H1 (cell line): Measurements from ENCODE around the gene TAAR9. TPM values are rescaled to one million over a fixed set of nuclear protein-coding genes. Genes with fewer than 3 reads are reported as not detected.

Experiments used
- CBX5 ChIP-seq: fragments of 300-800, 300-1000 bp; sonication (generic); IDR thresholded peaks from 2 replicates; pipeline ENCODE4 v1.7.1; 2016; ENCODE audit warnings: antibody characterized with exemption, low read length, low read depth
- POLR2A ChIP-seq, 2 experiments: IDR thresholded peaks; 1 replicate in 1 of 2; 2 replicates in 1 of 2; pipeline ENCODE4 v1.6.1; 2011; ENCODE audit warnings: low read depth in 2 of 2, low read length in 2 of 2, mild to moderate bottlenecking in 2 of 2; ENCODE audit errors: control extremely low read depth in 1 of 2
- SP1 ChIP-seq: IDR thresholded peaks from 2 replicates; pipeline ENCODE4 v1.6.1; 2011; ENCODE audit warnings: low read depth, low read length
- TBP ChIP-seq: IDR thresholded peaks from 2 replicates; pipeline ENCODE4 v1.6.1; 2011; ENCODE audit warnings: low read depth, low read length, improper control_type of control experiment
- polyA plus RNA-seq, 7 experiments: library from polyadenylated mRNA; depleted of rRNA in 3 of 7; stranded (reverse) in 5 of 7; unstranded in 2 of 7; fragments of >200 nt in 5 of 7; fragments of 200-250 nt in 2 of 7; gene quantifications; 1 replicate in 5 of 7; 2 replicates in 1 of 7; 4 replicates in 1 of 7; pipeline versions ENCODE4 v1.2.1 to v1.2.3, GENCODE V29; 2011 to 2013; ENCODE audit warnings: missing spikeins in 2 of 7, mixed read lengths in 2 of 7
- total RNA-seq: library from RNA; stranded (reverse); fragmentation: NEBNext Ultra II Directional; extraction: Animal tissue kit (Norgen Biotek cat#: 25700); gene quantifications from 2 replicates; pipeline ENCODE4 v1.2.1, GENCODE V29; 2021
- TF ChIP-seq, protein P1 (sequence below): fragments of 300-600 bp; sonication (generic); IDR thresholded peaks from 2 replicates; pipeline ENCODE4 v1.7.1; 2012; ENCODE audit warnings: low read length, moderate library complexity, mild to moderate bottlenecking, inconsistent platforms; ENCODE audit not compliant: insufficient replicate concordance

TAAR9 gene
- total and polyA plus RNA-seq, 2 of the 8 experiments (the other 6 are each of a cell fraction or from before 2014, with no cell fraction given) = not detected

DNA sequence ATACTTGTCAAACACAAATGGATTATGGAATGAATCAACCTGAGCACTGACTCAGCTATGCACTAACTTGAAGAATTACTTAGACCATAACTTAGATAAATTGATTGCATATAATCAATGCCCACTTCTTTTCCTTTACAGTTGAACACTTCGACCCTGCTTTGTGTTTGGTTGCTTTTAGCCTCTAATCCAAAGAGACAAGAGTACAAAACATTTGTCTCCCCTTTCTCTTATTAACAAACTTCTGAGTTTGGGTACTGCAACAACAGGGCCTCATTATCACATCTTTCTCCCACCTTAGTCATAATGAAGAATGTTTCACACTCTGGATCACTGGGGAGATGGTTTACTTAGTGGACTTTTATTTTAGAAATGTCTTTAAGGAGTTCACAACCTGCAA, 29.5 kb downstream of the TAAR9 start (continued):
- TF ChIP-seq, protein P1, sequence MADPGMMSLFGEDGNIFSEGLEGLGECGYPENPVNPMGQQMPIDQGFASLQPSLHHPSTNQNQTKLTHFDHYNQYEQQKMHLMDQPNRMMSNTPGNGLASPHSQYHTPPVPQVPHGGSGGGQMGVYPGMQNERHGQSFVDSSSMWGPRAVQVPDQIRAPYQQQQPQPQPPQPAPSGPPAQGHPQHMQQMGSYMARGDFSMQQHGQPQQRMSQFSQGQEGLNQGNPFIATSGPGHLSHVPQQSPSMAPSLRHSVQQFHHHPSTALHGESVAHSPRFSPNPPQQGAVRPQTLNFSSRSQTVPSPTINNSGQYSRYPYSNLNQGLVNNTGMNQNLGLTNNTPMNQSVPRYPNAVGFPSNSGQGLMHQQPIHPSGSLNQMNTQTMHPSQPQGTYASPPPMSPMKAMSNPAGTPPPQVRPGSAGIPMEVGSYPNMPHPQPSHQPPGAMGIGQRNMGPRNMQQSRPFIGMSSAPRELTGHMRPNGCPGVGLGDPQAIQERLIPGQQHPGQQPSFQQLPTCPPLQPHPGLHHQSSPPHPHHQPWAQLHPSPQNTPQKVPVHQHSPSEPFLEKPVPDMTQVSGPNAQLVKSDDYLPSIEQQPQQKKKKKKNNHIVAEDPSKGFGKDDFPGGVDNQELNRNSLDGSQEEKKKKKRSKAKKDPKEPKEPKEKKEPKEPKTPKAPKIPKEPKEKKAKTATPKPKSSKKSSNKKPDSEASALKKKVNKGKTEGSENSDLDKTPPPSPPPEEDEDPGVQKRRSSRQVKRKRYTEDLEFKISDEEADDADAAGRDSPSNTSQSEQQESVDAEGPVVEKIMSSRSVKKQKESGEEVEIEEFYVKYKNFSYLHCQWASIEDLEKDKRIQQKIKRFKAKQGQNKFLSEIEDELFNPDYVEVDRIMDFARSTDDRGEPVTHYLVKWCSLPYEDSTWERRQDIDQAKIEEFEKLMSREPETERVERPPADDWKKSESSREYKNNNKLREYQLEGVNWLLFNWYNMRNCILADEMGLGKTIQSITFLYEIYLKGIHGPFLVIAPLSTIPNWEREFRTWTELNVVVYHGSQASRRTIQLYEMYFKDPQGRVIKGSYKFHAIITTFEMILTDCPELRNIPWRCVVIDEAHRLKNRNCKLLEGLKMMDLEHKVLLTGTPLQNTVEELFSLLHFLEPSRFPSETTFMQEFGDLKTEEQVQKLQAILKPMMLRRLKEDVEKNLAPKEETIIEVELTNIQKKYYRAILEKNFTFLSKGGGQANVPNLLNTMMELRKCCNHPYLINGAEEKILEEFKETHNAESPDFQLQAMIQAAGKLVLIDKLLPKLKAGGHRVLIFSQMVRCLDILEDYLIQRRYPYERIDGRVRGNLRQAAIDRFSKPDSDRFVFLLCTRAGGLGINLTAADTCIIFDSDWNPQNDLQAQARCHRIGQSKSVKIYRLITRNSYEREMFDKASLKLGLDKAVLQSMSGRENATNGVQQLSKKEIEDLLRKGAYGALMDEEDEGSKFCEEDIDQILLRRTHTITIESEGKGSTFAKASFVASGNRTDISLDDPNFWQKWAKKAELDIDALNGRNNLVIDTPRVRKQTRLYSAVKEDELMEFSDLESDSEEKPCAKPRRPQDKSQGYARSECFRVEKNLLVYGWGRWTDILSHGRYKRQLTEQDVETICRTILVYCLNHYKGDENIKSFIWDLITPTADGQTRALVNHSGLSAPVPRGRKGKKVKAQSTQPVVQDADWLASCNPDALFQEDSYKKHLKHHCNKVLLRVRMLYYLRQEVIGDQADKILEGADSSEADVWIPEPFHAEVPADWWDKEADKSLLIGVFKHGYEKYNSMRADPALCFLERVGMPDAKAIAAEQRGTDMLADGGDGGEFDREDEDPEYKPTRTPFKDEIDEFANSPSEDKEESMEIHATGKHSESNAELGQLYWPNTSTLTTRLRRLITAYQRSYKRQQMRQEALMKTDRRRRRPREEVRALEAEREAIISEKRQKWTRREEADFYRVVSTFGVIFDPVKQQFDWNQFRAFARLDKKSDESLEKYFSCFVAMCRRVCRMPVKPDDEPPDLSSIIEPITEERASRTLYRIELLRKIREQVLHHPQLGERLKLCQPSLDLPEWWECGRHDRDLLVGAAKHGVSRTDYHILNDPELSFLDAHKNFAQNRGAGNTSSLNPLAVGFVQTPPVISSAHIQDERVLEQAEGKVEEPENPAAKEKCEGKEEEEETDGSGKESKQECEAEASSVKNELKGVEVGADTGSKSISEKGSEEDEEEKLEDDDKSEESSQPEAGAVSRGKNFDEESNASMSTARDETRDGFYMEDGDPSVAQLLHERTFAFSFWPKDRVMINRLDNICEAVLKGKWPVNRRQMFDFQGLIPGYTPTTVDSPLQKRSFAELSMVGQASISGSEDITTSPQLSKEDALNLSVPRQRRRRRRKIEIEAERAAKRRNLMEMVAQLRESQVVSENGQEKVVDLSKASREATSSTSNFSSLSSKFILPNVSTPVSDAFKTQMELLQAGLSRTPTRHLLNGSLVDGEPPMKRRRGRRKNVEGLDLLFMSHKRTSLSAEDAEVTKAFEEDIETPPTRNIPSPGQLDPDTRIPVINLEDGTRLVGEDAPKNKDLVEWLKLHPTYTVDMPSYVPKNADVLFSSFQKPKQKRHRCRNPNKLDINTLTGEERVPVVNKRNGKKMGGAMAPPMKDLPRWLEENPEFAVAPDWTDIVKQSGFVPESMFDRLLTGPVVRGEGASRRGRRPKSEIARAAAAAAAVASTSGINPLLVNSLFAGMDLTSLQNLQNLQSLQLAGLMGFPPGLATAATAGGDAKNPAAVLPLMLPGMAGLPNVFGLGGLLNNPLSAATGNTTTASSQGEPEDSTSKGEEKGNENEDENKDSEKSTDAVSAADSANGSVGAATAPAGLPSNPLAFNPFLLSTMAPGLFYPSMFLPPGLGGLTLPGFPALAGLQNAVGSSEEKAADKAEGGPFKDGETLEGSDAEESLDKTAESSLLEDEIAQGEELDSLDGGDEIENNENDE = no peak
- no peak for TF ChIP-seq CBX5
- no peak for TF ChIP-seq SP1
- no peak for TF ChIP-seq POLR2A (IDR thresholded peaks at IDR 0.05; ENCODE audit: control extremely low read depth in 1 of 2, low read depth in 2 of 2, low read length in 2 of 2)
- no peak for TF ChIP-seq TBP
